ENCODE measurements around the gene CCDC106.

- TF ChIP-seq EZH2 (IDR thresholded peaks at IDR 0.05; ENCODE audit: insufficient read depth, poor library complexity, severe bottlenecking) (no peak), EZH2phosphoT487 (IDR thresholded peaks at IDR 0.05; ENCODE audit: insufficient read depth, low read depth) (no peak)
Observed at GRCh38 chr19:55697698-55698097, 49.7 kb downstream of the CCDC106 start.

Data from GM23248 (cell line).